HG02588 (cell line): ENCODE data around the gene COLQ.

ENCODE experiments used
- ATAC-seq: cut with Tn5 transposase; IDR thresholded peaks from one replicate; pipeline ENCODE4 v1.9.1; 2021; ENCODE audit warnings: mild to moderate bottlenecking, moderate library complexity; ENCODE audit not compliant: unreplicated experiment

Gene COLQ

DNA sequence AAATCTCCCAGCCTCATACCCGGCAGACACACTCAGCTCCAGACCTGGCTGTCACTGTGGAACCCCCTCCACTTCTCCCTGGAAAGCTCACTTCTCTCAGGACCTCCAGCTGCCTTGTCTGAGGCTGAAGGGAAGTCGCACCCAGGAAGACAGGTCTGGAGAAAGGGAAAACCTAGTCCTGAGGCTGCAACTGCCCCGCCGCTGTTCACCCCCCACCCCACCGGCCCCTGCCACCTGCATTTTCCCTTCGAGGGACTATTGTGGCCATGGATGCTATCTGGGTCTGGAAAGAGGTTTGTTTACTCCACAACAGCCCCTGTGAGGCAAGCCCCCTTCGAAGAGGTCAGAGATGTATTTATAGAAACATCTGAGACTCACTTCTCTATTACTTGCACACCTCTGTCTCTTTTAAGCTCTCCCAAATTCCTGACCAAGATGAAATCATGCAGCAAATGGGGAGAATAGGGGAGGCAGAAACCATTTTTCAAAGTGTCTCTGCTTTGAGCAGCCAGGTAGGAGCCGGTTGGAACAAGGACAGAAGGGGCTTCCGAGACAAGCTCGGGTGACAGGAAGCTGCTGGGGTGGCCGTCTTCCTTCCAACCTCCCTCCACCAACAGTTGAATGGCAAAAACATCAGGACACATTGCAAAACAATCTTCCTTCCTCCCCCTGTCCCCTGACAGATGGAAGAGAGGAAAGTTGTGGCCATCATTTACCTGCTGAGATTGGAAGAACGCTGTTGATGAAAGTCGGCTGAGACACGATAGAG, 518 bp downstream of the COLQ start:
- ATAC-seq, result no peak

- no peak for ATAC-seq
Observed at GRCh38 chr3:15520185-15520584, 1.3 kb downstream of the COLQ start.

DNA sequence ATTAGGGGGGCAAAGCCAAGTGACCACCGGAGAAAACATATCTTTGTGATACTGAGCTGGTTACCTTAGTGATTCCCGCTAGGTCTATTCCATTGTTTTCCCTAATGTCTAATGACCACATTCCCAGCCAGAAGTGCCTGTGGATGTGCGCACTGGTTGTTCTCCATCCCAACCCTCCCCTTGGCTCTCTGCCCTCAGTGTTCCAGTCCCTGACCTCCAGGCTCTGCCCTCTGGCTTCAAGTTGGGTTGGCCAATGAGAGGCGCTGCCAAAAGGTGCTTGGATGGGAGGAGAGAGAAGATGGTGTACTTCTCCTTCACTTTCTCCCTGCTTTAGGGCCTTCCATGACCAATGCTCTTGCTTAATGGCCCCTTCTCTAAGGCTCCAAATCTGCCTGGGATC, 2.4 kb downstream of the COLQ start:
- no peak for ATAC-seq

DNA sequence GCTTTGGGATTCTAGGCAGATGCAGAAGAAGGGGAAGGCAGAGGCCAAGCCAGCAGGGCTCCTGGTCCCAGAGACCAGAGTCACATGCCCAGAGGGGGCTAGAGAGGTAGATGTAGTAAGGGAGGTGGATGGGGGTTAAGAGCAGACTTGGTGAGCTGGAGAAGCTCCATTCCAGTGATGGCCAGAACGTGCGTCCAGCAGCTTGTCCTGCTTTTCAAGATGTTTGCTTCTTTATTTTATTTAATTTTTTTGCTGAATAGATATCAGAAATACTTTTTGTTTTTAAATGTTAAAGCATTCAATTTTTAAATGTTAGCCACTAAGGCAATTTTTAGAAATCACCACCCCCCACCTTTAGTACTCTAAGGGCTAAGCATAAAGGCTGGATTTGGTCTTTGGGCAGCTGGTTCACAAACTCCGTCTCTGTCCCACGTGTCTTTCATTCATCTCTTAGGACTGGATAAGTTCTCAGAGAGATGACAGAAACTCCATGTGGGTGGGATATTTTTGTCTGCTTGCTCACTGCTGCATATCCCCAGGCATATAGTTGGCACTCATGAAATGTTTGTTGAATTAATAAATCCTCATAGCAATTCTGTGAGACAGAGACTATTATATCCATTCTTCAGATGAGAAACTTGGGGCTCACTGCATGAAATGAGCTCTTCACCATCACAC, 6.7 kb downstream of the COLQ start:
- ATAC-seq, result no peak

DNA sequence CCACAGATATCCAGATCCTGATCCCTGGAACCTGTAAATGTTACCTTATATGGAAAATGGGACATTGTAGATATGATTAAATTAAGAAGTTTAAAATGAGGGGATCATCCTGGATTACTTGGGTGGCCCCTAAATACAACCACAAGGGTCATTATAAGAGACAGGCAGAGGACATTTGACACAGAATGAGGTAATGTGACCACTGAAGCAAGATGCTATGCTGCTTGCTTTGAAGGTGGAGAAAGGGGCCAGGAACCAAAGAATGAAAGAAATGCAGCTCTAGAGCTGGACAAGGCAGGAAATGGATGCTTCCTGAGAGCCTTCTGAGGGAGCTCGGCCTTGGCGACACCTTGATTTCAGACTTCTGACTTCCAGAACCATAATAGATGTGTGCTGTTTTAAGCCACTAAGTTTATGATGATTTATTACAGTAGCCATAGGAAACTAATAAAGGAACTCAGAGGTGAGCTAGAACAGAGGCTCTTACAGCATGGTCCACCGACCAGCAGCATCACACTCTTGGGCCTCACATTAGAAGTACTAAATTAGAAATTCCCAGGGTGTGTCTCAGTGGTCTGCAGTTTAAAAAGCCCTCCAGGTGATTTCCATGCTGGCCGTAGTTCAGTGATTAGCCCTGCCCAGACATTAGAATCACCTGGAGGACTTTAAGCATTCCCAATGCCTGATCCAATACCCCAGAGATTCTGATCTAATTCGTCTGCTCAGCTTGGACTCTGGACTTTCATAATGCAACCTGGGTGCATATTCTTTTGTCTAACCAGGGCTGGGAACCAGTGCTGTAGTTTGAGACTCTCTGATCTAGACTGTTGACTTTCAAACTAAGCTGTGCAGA, 7.5 kb downstream of the COLQ start:
- no peak for ATAC-seq

- ATAC-seq, result no peak
Observed at GRCh38 chr3:15513116-15513515, 8.4 kb downstream of the COLQ start.

DNA sequence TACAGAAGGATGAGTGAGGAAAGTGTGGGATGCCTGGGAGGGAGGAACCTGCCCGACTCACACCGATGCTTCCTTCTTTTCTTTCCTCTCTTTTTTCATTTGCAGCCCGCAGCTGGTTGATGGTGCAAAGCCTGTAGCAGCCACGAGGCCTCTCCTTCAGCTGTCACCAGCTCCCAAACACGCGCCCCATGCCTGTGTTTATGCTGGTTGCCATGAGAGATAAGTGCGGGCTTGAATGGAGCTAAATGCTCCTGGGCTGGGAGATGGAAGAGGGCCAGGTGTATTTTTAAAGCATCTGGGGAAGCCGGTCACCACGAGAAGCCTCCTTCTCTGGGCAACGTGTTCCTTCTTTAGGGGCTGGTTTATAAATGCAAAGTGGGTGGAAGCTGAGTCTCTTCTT, 9.3 kb downstream of the COLQ start:
- no peak for ATAC-seq

DNA sequence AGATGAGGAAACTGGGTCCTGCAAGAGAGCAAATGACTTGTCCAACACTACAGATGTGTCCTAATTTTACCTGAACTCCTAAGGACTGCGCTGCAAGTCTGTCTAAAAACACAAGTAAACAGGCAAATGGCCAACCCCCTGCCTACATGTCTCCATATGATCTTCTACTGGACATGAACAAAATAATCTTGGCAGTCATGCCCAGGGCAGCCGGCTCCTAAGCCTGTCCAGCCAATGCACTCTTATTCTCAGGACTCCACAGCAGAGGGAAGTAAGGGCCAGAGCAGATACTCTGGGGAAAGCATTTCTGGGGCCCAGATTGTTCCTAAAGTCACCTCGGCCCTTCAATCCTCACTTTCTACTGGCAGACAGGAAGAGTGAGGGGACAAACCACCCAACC, 10.3 kb downstream of the COLQ start:
- ATAC-seq, result no peak

DNA sequence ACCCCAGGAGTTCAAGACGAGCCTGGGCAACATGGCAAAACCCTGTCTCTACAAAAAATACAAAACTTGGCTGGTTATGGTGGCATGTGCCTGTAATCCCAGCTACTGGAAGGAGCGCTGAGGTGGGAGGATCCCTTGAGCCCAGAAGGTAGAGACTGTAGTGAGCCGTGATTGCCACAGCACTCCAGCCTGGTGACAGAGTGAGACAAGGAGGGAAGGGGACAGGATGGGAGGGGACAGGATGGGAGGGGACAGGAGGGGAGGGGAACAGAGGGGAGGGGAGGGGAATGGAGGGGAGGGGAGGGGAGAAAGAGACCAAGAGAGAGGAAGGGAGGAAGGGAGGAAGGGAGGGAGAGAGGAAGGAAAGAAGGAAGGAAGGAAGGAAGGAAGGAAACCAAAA, 11.0 kb downstream of the COLQ start:
- ATAC-seq, result no peak

GRCh38 chr3:15506571-15506970, 14.9 kb downstream of the COLQ start:
- no peak for ATAC-seq

- no peak for ATAC-seq
Observed at GRCh38 chr3:15505479-15506165, 15.9 kb downstream of the COLQ start.

GRCh38 chr3:15502616-15503015, 18.9 kb downstream of the COLQ start:
- ATAC-seq, result no peak

- no peak for ATAC-seq
Observed at GRCh38 chr3:15501126-15501525, 20.4 kb downstream of the COLQ start.

- no peak for ATAC-seq
Observed at GRCh38 chr3:15500107-15500724, 21.3 kb downstream of the COLQ start.

- no peak for ATAC-seq
Observed at GRCh38 chr3:15499536-15499935, 22.0 kb downstream of the COLQ start.

- ATAC-seq, result no peak
Observed at GRCh38 chr3:15498431-15499214, 22.9 kb downstream of the COLQ start.

- ATAC-seq, result no peak
Observed at GRCh38 chr3:15497964-15498363, 23.5 kb downstream of the COLQ start.

- no peak for ATAC-seq
Observed at GRCh38 chr3:15496341-15496664, 25.2 kb downstream of the COLQ start.

DNA sequence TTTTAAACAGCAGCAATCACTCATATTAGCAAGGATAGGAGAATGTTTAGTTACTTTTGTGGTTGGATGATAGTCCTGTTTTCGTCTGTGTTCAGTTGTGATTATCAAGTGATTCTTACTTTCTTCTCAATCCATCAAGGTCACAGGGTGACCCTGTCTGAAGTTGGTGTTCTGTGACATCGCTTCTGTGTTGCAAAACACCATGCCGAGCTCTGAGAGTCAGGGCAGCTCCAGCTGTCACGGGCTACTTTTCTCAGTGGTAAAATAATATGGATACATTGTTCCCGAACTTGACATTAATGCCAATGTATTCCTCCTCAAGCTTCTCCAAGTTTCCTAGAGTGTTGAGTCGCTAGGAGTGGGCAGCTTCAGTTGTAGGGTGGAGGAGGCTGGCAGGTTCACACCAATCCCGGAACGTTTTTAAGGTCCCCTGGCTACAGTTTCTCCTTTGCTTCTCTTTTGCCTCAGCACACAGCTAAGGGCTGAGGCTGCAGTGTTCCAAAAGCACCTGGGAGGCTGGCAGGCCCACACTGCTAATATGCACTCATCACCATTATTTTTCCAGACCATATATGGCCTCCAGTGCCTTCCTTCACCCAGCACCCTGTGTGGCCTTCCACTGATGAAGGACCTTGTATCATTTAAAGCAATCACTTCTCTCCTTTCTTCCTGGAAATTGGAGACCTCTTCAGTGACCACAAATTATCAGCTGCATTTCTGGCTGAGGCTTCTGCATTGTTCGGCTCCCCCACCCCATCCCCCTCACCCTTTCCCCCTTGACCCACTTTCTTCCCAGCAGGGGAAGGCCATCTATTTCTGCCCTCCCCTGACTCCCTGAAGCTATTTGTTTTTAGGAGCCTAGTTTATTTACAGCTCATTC, 25.8 kb downstream of the COLQ start:
- ATAC-seq, result no peak
